ENCODE results near the gene DCDC2C. TPM values are rescaled to one million over a fixed set of nuclear protein-coding genes. Genes with fewer than 3 reads are reported as not detected.

DCDC2C gene
- total and polyA plus RNA-seq, 2 experiments from 2014 or later: not detected

DNA sequence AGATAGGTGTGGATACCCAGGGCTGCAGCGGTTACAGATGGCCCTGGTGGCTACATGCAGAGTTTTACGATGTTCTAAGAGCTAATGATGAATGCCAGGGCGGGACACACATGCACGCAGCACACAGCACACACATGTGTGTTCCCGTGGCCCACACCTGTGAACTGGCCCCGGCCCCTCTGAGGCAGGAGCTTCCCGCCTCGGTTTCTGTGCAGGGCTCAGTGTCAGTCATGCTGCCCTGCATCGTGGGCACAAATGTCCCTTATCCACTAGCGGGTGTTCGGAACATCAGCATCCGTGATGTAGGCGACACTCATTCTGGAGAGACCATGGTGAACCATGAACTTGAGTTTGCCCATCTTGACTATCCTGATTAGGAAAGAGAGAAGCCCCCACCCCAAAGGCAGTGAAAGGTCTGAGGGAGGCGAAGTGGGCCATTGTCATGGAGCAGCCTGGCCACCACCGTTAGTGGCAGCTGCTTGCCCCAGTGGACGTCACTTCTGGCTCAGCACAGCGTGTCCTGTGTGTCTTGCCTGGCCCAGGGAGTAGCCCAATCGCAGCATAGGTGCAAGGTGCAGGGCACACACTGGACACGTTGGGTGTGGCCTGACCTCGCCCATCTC is 43.8 kb downstream of the DCDC2C start:
- 45 to 49% methylated on average over 20 of the region's 20 CpGs for WGBS, 2 experiments (ENCODE audit: low coverage in 1 of 2, low lambda C conversion rate in 2 of 2, missing lambda C conversion rate in 2 of 2)
- Histone ChIP-seq H3K4me2 (ENCODE audit: unreplicated experiment) (no peak overlapping the region), H3K9ac (no peak overlapping the region), H3K4me1 (ENCODE audit: insufficient read depth) (no peaks in the 10 kb centered on the region), H3F3A (ENCODE audit: insufficient read depth) (no peaks in the 10 kb centered on the region), H3K9me3 (ENCODE audit: low read depth) (no peaks in the 10 kb centered on the region), H3K4me3 (no peak overlapping the region), H4K20me1 (ENCODE audit: insufficient read depth) (no peaks in the 10 kb centered on the region), H3K27ac (no peak overlapping the region), H3K9me2 (ENCODE audit: insufficient read depth) (no peaks in the 10 kb centered on the region), H2AFZ (no peak overlapping the region), H3K36me3 (ENCODE audit: low read depth) (no peaks in the 10 kb centered on the region), H3K79me2 (ENCODE audit: insufficient read depth) (no peaks in the 10 kb centered on the region), H3K27me3 (replicated peaks; ENCODE audit: insufficient read depth) (peaks cover 9% of the 10 kb centered on the region)
- TF ChIP-seq EZH2phosphoT487 (IDR thresholded peaks at IDR 0.05; ENCODE audit: insufficient read depth, low read depth): no peak
- TF ChIP-seq EZH2 (IDR thresholded peaks at IDR 0.05; ENCODE audit: insufficient read depth, poor library complexity, severe bottlenecking): no peak
- in situ Hi-C loops (cut with MboI): no loop called here
- DNase-seq: no peak

DNA sequence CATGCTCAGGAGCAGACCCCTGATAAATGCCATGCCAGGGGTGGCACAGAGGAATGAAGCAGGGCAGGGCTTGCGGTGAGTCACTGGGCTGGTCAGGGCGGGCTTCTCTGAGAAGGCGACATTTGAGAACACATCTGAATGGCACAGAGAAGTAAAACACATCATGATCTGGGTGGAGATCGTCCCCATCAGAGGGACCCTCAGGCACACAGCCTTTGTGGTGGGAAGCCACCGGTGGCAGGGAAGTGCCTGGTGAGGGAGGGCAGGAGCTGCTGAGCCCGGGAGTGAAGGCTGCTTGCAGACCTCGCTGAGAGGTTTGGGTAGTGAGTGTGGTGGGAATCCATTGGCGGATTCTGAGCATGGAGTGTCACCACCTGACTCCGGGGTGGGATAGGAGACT is 44.5 kb downstream of the DCDC2C start:
- in situ Hi-C loops (cut with MboI): no loop called here
- H3K4me2 ChIP-seq (ENCODE audit: unreplicated experiment): no peak overlapping the region

DNA sequence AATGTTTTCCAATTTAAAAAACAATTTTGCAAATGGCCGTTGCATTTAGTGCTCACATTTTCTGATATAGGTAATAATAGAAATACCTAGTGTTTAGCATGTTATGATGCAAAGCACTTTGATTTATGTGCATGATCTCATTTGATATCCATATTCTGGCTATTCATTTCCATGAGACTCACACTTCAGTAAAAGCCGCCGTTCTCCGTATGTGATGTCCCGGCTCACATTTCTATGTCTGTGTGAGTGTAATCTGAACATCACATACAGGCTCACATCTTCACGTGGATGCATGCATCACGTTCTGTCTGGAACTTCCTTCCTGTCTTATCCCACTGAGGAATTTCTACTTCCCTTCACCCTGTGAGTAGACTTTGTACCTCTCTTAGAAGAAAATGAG is 45.8 kb downstream of the DCDC2C start:
- Histone ChIP-seq H3K4me3 (no peak overlapping the region), H3K9me2 (ENCODE audit: insufficient read depth) (no peaks in the 10 kb centered on the region), H3K27ac (no peak overlapping the region), H3K4me1 (ENCODE audit: insufficient read depth) (no peaks in the 10 kb centered on the region), H3K36me3 (ENCODE audit: low read depth) (no peaks in the 10 kb centered on the region), H3K9me3 (ENCODE audit: low read depth) (no peaks in the 10 kb centered on the region), H3K9ac (no peak overlapping the region), H3K79me2 (ENCODE audit: insufficient read depth) (no peaks in the 10 kb centered on the region), H4K20me1 (ENCODE audit: insufficient read depth) (no peaks in the 10 kb centered on the region), H3K27me3 (replicated peaks; ENCODE audit: insufficient read depth) (peaks cover 17% of the 10 kb centered on the region), H3K4me2 (ENCODE audit: unreplicated experiment) (no peak overlapping the region), H2AFZ (no peak overlapping the region), H3F3A (ENCODE audit: insufficient read depth) (no peaks in the 10 kb centered on the region)
- 68 to 75% methylated on average over 7 of the region's 7 CpGs for WGBS, 2 experiments (ENCODE audit: low coverage in 1 of 2, low lambda C conversion rate in 2 of 2, missing lambda C conversion rate in 2 of 2)
- in situ Hi-C loops (cut with MboI): no loop called here
- no peak for TF ChIP-seq EZH2 (IDR thresholded peaks at IDR 0.05; ENCODE audit: insufficient read depth, poor library complexity, severe bottlenecking)
- TF ChIP-seq EZH2phosphoT487 (IDR thresholded peaks at IDR 0.05; ENCODE audit: insufficient read depth, low read depth): no peak
- DNase-seq: no peak

More for the DNA sequence above, 44.5 kb downstream of the DCDC2C start:
- Histone ChIP-seq H3K9me2 (ENCODE audit: insufficient read depth) (no peaks in the 10 kb centered on the region), H3K4me1 (ENCODE audit: insufficient read depth) (no peaks in the 10 kb centered on the region), H2AFZ (no peak overlapping the region), H3K4me3 (no peak overlapping the region), H3K9me3 (ENCODE audit: low read depth) (no peaks in the 10 kb centered on the region), H4K20me1 (ENCODE audit: insufficient read depth) (no peaks in the 10 kb centered on the region), H3F3A (ENCODE audit: insufficient read depth) (no peaks in the 10 kb centered on the region), H3K27ac (no peak overlapping the region), H3K27me3 (replicated peaks; ENCODE audit: insufficient read depth) (peaks cover 14% of the 10 kb centered on the region), H3K9ac (no peak overlapping the region), H3K79me2 (ENCODE audit: insufficient read depth) (no peaks in the 10 kb centered on the region), H3K36me3 (ENCODE audit: low read depth) (no peaks in the 10 kb centered on the region)
- DNase-seq: no peak
- 48 to 49% methylated on average over 9 of the region's 9 CpGs for WGBS, 2 experiments (ENCODE audit: low coverage in 1 of 2, low lambda C conversion rate in 2 of 2, missing lambda C conversion rate in 2 of 2)
- TF ChIP-seq EZH2 (IDR thresholded peaks at IDR 0.05; ENCODE audit: insufficient read depth, poor library complexity, severe bottlenecking) (no peak), EZH2phosphoT487 (IDR thresholded peaks at IDR 0.05; ENCODE audit: insufficient read depth, low read depth) (no peak)

DNA sequence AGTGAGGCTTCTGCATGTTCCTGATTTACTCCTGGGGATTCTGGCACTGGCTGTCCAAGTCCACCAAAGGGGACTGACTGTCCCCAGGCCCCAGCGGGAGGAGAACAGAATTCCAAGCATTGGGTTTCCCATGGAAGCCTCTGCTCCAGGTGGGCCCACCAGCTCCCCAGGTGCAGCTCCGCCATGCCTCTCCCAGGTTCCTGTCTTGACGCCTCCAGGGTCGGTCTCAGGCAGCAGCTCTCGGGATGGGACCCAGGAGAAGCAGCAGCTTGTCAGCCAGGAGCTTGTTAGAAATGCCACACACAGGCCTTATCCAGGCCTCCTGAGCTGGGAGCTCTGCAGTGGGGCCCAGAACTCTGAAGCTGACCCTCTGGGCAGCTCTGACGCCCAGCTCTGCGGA is 47.9 kb downstream of the DCDC2C start:
- no peak overlapping the region for H3K27ac ChIP-seq
- H4K20me1 ChIP-seq (ENCODE audit: insufficient read depth): no peaks in the 10 kb centered on the region
- no peaks in the 10 kb centered on the region for H3K36me3 ChIP-seq (ENCODE audit: low read depth)
- TF ChIP-seq EZH2phosphoT487 (IDR thresholded peaks at IDR 0.05; ENCODE audit: insufficient read depth, low read depth) (no peak), EZH2 (IDR thresholded peaks at IDR 0.05; ENCODE audit: insufficient read depth, poor library complexity, severe bottlenecking) (no peak)
- H3K4me1 ChIP-seq (ENCODE audit: insufficient read depth): no peaks in the 10 kb centered on the region
- H3K9me2 ChIP-seq (ENCODE audit: insufficient read depth): no peaks in the 10 kb centered on the region
- H3K9me3 ChIP-seq (ENCODE audit: low read depth): no peaks in the 10 kb centered on the region
- in situ Hi-C loops (cut with MboI): no loop called here
- H3K27me3 ChIP-seq (replicated peaks; ENCODE audit: insufficient read depth): peaks cover 16% of the 10 kb centered on the region
- H3K4me3 ChIP-seq: no peak overlapping the region
- H3K4me2 ChIP-seq (ENCODE audit: unreplicated experiment): no peak overlapping the region
- DNase-seq: no peak
- no peak overlapping the region for H3K9ac ChIP-seq
- no peaks in the 10 kb centered on the region for H3K79me2 ChIP-seq (ENCODE audit: insufficient read depth)
- peaks cover 7% of the 10 kb centered on the region for H3F3A ChIP-seq (ENCODE audit: insufficient read depth)
- WGBS, 2 experiments (ENCODE audit: low coverage in 1 of 2, low lambda C conversion rate in 2 of 2, missing lambda C conversion rate in 2 of 2): 55 to 56% methylated on average over 7 of the region's 7 CpGs
- H2AFZ ChIP-seq: no peak overlapping the region
